NCI-H128 (cell line): Measurements from ENCODE around the gene RAB5IF.
A peak's percentile ranks its signal among the peaks of the same experiment; 100 is the strongest.
"Not testable (repeated sequence)": the region's sequence is repeated elsewhere in the genome, so short reads cannot be mapped to it uniquely, and the experiment has no call there.

Experiments used
- DNase-seq: peaks from one replicate; lab custom pipeline; 2025; ENCODE audit not compliant: unreplicated experiment; lab: John Stamatoyannopoulos, UW

The RAB5IF gene, protein sequence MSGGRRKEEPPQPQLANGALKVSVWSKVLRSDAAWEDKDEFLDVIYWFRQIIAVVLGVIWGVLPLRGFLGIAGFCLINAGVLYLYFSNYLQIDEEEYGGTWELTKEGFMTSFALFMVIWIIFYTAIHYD

DNA sequence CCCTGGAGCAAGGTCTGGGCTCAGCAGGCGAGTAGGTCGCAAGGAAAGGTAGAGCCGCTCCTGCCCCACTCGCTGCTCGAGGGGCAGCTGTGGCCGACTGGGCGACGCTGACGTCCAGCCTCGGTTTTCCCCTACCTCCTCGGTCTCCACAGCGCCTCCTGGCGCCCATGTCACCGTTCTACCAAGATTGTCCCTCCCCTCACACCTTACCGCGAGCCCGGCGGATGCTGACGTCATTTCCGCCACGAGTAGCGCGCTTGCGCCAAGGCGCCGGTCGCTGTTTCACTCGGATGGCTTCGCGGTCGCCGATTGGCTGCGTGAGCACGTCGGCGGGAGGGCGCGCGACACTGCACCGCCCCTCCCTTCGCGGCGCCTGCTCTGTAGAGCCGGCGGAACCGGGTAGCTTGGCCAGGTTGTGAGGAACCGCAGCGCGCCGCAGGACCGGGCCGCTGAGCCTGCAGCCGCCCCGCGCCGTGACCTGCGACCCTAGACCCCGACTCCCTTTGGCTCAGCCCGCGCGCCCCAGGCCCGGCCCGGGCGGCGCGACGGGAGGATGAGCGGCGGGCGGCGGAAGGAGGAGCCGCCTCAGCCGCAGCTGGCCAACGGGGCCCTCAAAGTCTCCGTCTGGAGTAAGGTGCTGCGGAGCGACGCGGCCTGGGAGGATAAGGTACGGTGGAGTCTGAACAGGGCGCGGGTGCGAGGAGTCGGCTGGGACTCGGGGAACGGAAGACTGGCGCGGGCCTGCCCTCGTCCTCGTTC is at the start of gene RAB5IF:
Gene RAB5IF (plus strand): TSS at position 381 of the 759 bp plus-strand sequence. CDS start 173 bp downstream, at position 554.
- DNase-seq, result peak; percentile 98

DNA sequence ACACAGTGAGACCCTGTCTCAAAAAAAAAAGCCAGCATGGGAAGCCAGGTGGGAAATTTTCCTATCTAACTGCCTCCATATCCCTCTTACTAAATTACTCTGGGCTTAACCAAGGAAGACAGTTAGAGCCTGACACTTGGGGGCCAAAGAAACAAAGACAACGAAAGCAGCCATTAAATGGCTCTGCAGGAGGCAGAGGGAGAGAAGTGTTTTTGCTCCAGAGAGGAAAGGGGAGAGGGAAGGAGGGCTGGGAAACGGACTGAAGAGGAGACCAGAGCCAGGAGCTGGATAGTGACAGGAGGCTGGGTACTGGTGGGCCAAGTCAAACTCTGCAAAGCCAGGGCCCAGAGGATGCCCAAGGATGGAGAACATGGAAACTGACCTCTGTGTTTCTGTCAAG is 42.9 kb upstream of the RAB5IF start:
- no peak for DNase-seq

DNA sequence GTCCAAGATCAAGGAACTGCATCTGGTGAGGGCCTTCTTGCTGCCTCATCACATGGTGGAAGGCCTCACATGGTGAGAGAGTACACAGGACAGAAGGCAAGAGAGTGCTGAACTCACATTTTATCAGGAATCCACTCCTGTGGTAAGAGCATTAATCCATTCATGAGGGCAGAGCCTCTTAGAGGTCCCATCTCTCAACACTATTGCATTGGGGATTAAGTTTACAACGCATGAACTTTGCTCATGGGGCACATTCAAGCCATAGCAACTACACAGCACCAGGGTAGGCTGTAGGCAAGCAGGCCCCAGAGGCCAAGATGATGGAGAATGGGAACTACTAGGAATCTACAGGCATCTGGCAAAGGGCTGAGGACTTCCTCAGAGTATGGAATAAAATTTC is 42.2 kb upstream of the RAB5IF start:
- DNase-seq, result no peak

DNA sequence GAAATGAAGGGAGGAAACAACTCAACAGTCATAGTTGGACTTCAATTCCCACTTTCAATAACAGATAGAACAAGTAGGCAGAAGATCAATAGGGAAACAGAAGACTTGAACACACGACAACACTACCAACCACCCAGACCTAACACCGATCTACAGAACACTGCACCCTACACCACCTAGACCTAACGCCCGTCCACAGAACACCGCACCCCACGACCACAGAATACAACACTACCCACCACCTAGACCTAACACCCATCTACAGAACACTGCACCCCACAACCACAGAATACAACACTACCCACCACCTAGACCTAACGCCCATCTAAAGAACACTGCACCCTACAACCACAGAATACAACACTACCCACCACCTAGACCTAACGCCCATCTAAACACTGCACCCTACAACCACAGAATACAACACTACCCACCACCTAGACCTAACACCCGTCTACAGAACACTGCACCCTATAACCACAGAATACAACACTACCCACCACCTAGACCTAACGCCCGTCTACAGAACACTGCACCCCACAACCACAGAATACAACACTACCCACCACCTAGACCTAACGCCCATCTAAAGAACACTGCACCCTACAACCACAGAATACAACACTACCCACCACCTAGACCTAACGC is 41.4 kb upstream of the RAB5IF start:
- DNase-seq, result not testable (repeated sequence)

DNA sequence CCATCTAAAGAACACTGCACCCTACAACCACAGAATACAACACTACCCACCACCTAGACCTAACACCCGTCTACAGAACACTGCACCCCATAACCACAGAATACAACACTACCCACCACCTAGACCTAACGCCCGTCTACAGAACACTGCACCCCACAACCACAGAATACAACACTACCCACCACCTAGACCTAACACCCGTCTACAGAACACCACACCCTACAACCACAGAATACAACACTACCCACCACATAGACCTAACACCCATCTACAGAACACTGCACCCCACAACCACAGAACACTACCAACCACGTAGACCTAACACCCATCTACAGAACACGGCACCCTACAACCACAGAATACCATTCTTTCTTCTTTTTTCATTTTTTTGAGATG is 40.9 kb upstream of the RAB5IF start:
- DNase-seq, result not testable (repeated sequence)

DNA sequence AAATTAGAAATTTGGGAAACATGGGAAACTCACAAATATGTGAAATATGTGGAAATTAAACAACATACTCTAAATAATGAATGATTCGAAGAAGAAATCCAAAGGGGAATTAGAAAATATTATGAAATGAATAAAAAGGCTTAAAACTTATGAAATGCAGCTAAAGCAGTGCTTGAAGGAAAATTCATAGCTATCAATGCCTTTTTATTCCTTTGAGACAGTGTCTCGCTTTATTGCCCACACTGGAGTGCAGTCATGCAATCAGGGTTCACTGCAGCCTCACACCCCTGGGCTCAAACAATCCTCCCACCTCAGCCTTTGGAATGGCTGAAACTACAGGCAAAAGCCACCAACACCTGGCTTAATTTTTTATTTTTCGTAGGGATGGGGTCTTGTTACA is 40.1 kb upstream of the RAB5IF start:
- no peak for DNase-seq

DNA sequence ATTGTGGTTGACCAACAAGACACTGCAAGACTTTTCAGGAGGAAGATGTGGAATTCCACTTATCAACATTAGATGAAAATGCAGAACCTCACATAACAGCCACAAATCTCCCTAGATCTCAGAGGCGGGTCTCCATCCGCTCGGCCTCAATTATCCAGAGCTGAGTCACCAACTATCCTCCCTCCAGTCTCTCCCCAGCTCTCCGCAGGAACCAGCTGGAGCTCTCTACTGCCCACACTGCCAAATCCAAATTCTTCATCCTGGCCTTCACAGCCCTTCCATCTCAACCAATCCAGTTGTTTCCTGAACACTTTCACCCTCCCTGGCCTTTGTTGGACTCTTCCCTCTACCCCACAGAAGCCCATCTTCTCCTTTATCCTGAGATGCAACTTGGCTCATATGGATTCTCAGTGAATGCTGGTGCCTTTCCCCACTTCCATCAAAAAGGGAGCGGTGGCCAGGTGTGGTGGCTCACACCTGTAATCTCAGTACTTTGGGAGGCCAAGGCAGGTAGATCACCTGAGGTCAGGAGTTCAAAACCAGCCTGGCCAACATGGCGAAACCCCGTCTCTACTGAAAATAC is 35.6 kb upstream of the RAB5IF start:
- no peak for DNase-seq

DNA sequence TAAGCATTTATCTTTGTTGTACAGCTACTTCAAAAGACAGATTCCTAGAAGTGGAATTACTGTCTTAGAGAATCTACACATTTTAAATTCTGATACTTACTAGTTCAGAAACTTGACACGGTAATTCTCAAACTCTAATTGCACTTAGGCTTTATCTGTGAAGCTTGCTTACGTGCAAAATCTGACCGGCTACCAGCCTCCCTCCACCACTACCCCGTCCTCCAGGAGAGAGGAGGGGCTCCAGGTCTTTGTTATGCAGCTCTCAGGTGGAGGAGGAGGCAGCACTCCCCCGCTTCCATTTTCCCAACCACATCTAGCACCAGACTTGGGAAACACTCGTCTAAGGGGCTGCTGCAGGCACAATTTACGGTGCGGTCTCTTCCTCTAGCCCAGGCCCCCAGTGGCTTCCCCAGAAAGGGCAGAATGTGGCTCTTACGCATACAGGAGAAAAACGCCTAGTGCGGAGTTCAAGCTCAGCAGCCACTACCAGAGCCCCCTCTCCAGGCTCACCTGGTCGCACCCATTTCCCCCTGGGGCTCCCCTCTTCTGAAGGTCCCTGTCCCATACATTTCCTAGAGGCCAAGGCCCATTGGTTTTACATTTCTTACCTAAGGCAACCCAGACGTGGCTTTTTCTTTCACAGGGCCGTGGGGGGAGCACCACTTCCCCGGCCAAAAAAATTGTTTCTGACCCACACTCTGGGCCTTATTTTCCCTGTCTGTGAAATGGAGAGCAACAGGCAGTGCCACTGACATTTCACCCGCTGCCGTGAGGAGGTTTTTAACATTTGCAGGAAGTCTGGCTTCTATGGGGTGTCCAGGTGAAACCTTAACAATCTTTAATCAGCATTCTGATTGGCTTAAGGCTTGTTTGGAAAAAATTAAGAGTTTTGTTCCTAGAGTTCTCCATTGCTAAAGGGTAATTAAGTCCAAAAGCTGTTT is 33.7 kb upstream of the RAB5IF start:
- no peak for DNase-seq

DNA sequence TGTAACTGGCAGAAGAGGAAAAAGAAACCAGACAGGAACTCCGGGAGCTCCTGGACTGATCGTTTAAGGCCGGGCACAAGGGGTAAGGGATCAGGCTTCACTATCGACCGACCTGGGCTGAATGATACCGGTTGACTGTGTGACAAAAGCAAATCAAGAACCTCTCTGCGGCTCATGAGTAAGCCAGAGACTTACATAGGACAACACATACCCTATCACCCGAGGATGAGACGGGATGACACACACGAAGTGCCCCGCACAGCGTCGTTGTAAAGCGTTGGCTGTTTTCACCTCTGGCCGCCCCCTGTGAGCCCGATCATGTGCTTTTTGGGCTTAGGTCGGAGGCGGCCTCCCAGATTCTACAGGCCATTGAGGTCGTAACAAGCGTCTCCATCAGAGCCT is 32.9 kb upstream of the RAB5IF start:
- DNase-seq, result no peak

DNA sequence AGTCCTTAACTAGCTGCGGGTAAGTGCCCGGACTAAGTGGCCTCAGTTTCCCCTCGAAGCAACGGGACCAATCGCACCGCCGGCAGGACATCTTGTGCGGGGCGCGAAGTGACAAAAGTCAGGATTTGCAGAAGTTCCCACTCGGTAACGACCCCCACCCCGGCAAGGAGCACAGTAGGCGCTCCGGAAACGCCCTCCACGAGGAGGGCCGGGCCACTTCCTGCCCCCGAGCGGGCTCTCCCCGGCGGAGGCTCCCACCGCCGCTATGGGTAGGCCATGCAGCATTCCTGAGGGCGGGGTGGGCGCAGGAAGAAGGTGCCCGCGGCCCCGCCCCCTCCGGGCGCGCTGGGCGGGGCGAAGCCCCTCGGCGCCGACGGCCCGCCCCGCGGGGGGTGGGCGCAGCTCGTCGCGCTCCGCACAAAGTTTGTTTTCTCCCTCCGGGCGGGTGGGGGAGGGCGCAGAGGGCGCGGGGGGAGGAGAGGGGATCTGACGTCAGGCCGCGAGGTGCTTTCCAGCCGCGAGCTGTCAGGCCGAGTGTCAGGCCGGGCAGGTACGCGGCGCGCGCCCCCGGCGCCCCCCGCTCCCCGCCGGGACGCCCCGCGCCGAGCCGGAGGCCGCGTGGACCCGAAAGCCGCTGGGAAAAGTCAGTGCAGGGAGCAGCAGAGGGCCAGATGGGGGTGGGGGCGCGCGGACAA is 32.3 kb upstream of the RAB5IF start, which contains the start of gene TGIF2:
Gene TGIF2 (plus strand): TSS at position 495 of the 695 bp plus-strand sequence. CDS start 5,178 bp downstream, outside the sequence.
- no peak for DNase-seq

DNA sequence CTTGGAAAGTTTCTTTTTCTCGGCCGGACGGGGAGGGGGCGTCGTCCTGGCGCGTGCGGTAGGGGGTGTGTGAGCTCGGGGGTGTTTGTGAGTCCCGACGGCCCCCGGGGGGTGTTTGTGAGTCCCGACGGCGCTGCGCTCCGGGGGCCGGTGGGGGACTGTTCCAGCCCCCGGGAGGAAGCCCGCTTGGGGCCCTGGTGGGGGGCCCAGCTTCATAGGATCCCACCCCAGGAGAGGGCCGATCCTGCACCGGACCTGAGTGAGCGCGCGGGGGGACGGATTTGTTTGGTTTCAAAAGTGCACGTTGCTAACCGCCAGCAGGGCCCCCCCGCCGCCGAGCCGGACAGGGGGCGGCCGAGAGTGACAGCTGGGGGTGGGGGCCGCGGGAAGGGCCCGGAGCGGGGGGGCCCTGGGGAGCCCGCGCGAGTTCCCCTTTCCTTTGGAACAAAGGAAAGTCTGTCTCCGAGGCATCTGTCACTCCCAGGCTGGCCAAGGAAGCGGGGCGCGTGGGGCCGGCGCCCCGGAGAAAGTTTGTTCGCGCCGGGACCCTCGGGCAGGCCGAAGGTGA is 31.7 kb upstream of the RAB5IF start:
- no peak for DNase-seq

DNA sequence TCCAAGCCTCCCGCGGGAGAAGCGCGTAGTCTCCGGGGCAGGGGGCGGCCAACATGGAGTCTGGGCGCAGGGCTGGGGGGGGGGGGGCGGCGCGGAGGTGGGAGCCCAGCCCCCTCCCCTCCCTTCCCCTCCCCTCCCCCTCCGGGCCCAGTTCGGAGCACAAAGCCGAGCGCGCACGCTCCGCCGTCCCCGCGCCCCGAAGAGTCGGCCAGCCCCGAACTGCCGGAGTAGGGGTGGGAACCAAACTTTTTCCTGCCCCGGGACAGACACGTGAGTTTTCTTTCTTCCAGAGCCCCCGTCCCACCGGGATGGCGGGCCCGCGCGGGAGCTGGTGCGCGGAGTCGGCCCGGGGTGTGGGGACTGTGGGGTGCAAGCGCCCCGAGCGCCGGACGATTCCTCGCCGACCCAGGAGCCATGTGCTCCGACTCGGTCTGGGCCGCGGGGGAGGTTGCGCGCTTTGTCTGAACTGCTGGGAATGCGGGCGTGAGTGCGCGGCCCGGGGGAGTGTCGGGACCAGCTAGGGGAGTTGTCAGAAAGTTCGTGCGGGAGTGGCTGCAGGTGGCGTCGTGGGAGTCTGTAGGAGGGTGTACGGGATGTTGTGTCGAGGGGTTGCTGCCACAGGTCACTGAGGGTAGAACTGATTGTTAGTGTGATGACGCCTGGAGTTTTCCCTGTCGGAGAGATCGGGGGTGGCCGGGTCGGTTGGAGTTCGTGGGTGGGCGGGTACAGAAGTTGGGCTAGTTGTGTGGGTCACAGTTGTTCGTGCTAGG is 31.0 kb upstream of the RAB5IF start:
- no peak for DNase-seq

DNA sequence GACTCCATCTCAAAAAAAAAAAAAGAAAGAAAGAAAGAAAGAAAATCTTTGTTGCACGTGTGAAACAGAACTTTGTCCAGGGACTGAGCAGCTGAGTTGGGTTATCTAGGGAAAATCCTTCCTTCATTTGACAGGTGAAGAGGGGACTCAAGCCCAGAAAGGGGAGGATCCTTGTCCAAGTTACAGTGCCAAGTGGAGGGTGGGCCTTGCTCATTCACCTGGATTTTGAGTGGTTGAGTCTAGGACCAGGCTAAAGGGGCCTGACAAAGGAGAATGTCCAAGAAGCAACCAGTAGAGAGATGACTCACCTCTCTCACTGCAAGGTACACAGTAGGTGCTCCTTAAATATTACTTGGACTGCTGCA is 29.5 kb upstream of the RAB5IF start:
- DNase-seq, result no peak

DNA sequence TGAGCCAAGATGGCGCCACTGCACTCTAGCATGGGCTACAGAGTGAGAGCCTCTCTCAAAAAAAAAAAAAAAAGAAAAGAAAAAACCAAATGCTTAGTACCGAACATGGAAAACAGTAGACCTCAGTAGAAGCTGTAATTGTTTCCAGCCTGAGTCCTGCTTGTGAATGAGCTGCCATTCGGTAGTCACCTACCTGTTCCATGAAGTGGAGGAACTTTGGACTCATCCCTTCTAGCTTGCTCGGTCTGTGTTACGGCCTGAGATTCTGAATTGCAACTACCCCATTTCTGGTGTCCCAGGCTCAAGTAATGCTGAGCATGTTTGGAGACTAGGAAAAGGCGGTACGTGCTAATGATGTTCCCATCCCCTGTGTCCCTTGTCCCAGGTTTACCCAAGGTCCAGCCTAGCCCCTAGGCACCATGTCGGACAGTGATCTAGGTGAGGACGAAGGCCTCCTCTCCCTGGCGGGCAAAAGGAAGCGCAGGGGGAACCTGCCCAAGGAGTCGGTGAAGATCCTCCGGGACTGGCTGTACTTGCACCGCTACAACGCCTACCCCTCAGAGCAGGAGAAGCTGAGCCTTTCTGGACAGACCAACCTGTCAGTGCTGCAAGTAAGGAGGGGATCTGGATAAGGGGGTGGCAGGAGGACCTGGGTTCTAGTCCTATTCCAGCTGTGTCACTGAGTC is 27.1 kb upstream of the RAB5IF start:
- no peak for DNase-seq

DNA sequence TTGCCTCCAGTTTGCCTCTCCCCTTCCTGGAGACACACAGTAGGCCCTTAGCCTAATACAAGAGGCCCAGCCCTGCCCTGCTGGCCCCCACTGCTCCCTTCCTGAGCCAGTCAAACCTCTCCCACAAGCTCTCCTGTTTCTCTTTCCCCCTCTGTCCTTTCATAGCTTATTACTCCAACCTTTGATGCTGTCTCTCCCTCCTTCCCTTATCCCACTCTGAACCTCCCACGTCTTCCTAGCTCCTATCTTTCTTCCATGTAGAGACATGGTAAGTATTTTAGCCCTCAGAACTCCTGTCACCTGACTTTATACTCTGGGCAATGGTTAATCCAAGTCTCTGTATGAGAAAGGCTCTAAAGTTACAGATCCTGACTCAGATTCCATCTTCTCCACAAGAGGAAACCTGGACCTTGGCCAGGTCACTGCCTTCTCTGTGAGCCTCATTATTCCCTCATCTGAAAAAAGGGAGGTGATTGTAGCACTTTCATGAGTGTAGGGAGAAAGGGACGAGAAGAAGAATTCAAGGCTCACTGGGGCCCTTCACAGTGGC is 25.5 kb upstream of the RAB5IF start:
- no peak for DNase-seq

DNA sequence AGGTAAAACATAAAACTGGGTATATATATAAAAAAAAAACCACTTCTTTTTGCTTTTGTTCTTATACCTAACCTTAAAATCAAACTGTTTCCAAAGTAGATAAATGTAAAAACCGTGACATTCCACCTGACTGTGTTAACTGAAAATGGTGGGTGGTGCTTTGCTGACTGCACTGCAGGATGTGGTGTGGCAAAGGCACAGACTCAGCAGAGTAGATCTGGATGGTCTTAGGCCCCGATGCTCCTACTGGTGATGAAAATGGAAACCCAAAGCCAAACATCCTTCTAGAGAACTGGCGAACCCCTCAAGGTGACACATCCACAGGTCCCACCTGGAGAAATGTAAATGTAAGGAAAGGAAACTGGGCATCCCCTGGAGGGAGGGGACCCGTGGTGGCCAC is 23.3 kb upstream of the RAB5IF start:
- no peak for DNase-seq

DNA sequence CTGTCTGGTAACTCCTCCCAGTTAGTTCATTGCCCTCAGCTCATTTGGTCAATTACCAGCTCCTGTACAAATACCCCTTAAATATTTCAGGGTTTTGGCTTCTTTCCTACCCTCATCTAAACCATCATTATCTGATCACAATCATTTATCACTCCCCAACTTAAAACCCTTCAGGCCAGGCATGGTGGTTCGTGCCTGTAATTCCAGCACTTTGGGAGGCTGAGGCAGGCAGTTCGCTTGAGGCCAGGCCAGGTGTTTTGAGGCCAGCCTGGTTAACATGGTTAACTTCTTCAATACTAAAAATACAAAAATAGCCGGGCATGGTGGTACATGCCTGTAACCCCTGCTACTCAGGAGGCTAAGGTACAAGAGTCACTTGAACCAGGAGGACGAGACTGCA is 22.8 kb upstream of the RAB5IF start:
- no peak for DNase-seq

DNA sequence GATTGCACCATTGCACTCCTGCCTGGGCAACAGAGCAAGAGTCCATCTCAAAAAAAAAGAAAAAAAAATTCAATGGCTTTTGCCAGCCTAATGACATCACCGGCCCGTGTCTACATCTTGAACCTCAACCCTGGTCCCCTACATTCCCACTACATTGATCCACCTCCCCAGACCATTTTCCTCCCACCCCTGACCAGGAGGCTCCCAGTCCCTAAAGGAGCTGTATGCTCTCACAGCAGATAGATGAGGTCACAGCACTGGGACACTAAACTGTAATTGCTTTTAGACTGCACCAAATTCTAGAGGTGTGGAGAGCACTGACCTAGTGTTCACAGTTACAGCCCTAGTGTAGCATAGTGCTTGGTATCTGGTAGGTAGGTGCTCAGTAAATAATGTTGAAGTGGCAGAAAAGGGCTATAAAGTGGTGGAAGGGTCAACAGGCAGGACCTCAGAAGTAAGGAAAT is 21.5 kb upstream of the RAB5IF start:
- no peak for DNase-seq
